ENCODE results near the gene FAM83C. TPM values are rescaled to one million over a fixed set of nuclear protein-coding genes. Genes with fewer than 3 reads are reported as not detected.

Gene FAM83C
- total RNA-seq: not detected

- H3K4me1 ChIP-seq: no peaks in the 10 kb centered on the region
- no peak within 1 kb of the TSS for H3K4me3 ChIP-seq
- no peaks in the 10 kb centered on the region for H3K36me3 ChIP-seq
- whole genome bisulfite sequencing: 85% methylated on average over 16 of the region's 40 CpGs
- intact Hi-C loops (cut with DNase I): no loop called here
- no peaks in the 10 kb centered on the region for H3K9me3 ChIP-seq
- DNase-seq (ENCODE audit: extremely low spot score): no peak
- no peak within 1 kb of the TSS for H3K27ac ChIP-seq (replicated peaks in 1 of 4)
- TF ChIP-seq CTCF (IDR thresholded peaks at IDR 0.05): no peak
- no peak for TF ChIP-seq EP300 (IDR thresholded peaks at IDR 0.05)
- TF ChIP-seq POLR2AphosphoS5 (IDR thresholded peaks at IDR 0.05): no peak
- TF ChIP-seq POLR2A (IDR thresholded peaks at IDR 0.05; ENCODE audit: low read depth): no peak
- H3K27me3 ChIP-seq: peaks cover 0 to 37% (median 0%) of the 10 kb centered on the region in 4 donors
Measured at GRCh38 chr20:35291654-35292503, at the start of gene FAM83C. Gene FAM83C, minus strand, starts transcription at chr20:35292425. Its CDS starts 121 bp downstream, at chr20:35292304.

GRCh38 chr20:35341366-35342028 lies 49.3 kb upstream of the FAM83C start:
- intact Hi-C loops (cut with DNase I): no loop called here
- Histone ChIP-seq H3K27ac (replicated peaks in 1 of 4) (peak overlapping the region; percentile 11 to 52 (median 30)), H3K9me3 (no peaks in the 10 kb centered on the region), H3K36me3 (peaks cover 10 to 33% (median 20%) of the 10 kb centered on the region in 4 donors), H3K27me3 (no peaks in the 10 kb centered on the region), H3K4me1 (peaks cover 0 to 45% (median 36%) of the 10 kb centered on the region in 4 donors), H3K4me3 (no peak overlapping the region)
- TF ChIP-seq EP300 (IDR thresholded peaks at IDR 0.05): no peak
- TF ChIP-seq POLR2A (IDR thresholded peaks at IDR 0.05; ENCODE audit: low read depth): no peak
- no peak for TF ChIP-seq POLR2AphosphoS5 (IDR thresholded peaks at IDR 0.05)
- no peak for DNase-seq (ENCODE audit: extremely low spot score)
- WGBS: 60% methylated on average over 4 of the region's 4 CpGs

- WGBS: 93% methylated on average over 2 of the region's 2 CpGs
- H3K36me3 ChIP-seq: peaks cover 0 to 23% (median 10%) of the 10 kb centered on the region in 4 donors
- no peak for DNase-seq (ENCODE audit: extremely low spot score)
- H3K4me3 ChIP-seq: no peak overlapping the region
- no peak for TF ChIP-seq POLR2AphosphoS5 (IDR thresholded peaks at IDR 0.05)
- no peak for TF ChIP-seq CTCF (IDR thresholded peaks at IDR 0.05)
- H3K27ac ChIP-seq (replicated peaks in 1 of 4): peak overlapping the region in 1 of 4 donors; percentile 52
- H3K9me3 ChIP-seq: no peaks in the 10 kb centered on the region
- H3K4me1 ChIP-seq: peaks cover 0 to 45% (median 37%) of the 10 kb centered on the region in 4 donors
- no peaks in the 10 kb centered on the region for H3K27me3 ChIP-seq
- intact Hi-C loops (cut with DNase I): no loop called here
Measured at GRCh38 chr20:35340436-35340835, 48.2 kb upstream of the FAM83C start.

GRCh38 chr20:35339636-35340035 lies 47.4 kb upstream of the FAM83C start:
- Histone ChIP-seq H3K36me3 (peaks cover 0 to 16% (median 5%) of the 10 kb centered on the region in 4 donors), H3K27ac (replicated peaks in 1 of 4) (peak overlapping the region in 3 of 4 donors; percentile 16 to 61 (median 39)), H3K4me1 (peaks cover 0 to 47% (median 43%) of the 10 kb centered on the region in 4 donors), H3K9me3 (no peaks in the 10 kb centered on the region), H3K27me3 (no peaks in the 10 kb centered on the region), H3K4me3 (no peak overlapping the region)
- 79% methylated on average over 1 of the region's 1 CpG for WGBS
- intact Hi-C loops (cut with DNase I): no loop called here
- DNase-seq (ENCODE audit: extremely low spot score): no peak
- TF ChIP-seq POLR2A (IDR thresholded peaks at IDR 0.05; ENCODE audit: low read depth) (no peak), EP300 (IDR thresholded peaks at IDR 0.05) (no peak), CTCF (IDR thresholded peaks at IDR 0.05) (no peak), POLR2AphosphoS5 (IDR thresholded peaks at IDR 0.05) (no peak)

- peaks cover 4 to 53% (median 48%) of the 10 kb centered on the region in 4 donors for H3K4me1 ChIP-seq
- intact Hi-C loops (cut with DNase I): no loop called here
- H3K27ac ChIP-seq (replicated peaks in 1 of 4): peak overlapping the region; percentile 16 to 63 (median 50)
- H3K4me3 ChIP-seq: no peak overlapping the region
- H3K9me3 ChIP-seq: no peaks in the 10 kb centered on the region
- H3K36me3 ChIP-seq: peaks cover 0 to 9% (median 4%) of the 10 kb centered on the region in 4 donors
- no peak for DNase-seq (ENCODE audit: extremely low spot score)
- 48% methylated on average over 2 of the region's 2 CpGs for WGBS
- no peak for TF ChIP-seq EP300 (IDR thresholded peaks at IDR 0.05)
- TF ChIP-seq CTCF (IDR thresholded peaks at IDR 0.05): no peak
- TF ChIP-seq POLR2A (IDR thresholded peaks at IDR 0.05; ENCODE audit: low read depth): no peak
- no peak for TF ChIP-seq POLR2AphosphoS5 (IDR thresholded peaks at IDR 0.05)
- H3K27me3 ChIP-seq: no peaks in the 10 kb centered on the region
Measured at GRCh38 chr20:35339007-35339406, 46.8 kb upstream of the FAM83C start.
